GM20431 (cell line): ENCODE results near the gene SMIM36.
"Not testable (repeated sequence)": the region's sequence is repeated elsewhere in the genome, so short reads cannot be mapped to it uniquely, and the experiment has no call there.

Experiments used
- in situ Hi-C: fragments of 300-500 bp; cut with MseI, MboI; formaldehyde crosslinking; loops from one replicate; pipeline ENCODE4 v1.15.0; 2020; ENCODE audit warnings: low sequenced_read_pairs; ENCODE audit not compliant: unreplicated experiment

SMIM36 gene

GRCh38 chr17:55420067-55420775 is 91.0 kb downstream of the SMIM36 start:
- in situ Hi-C loops, result no loop called here

DNA sequence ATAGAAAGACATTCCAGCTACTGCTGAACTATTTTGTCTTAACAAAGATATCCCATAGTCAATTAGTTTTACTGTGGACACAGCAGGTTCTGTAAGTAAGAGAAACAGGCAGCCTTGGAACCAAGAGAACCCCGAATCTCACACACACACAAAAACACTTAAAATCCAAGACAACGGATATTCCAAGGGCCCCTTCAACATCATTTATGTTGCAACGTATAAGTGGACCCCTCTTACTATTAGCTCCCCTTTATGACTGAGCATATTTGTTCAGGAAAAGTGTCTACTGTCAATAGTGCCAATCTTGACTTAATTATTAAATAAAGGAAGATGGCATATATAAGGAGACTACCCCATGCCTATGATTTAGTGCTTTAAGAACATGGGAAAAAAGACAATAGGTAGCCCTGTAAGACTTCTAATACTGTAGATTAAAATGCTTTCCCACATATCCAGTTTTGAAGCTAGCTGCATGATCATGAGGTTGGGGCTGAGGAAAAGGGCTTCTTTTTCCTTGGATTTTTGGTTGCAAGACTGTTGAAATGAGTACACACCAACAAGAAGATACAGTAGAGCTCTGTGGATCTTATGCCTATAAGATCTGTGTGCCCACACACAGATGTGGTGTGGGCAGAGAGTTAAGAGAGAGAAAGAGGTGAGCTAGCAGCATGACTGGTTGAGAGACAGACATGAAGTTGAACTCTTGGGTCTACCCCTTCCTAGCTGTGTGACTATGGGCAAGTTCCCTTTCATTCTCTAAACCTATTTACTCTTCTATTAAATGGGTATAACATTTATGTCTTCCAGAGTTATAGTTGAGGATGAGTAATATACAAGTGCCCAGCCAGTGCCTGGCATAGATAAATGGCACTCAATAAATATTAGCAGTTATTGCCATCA is 92.6 kb downstream of the SMIM36 start:
- in situ Hi-C loops, result no loop called here

GRCh38 chr17:55417411-55418268 is 93.6 kb downstream of the SMIM36 start:
- in situ Hi-C loops, result no loop called here

DNA sequence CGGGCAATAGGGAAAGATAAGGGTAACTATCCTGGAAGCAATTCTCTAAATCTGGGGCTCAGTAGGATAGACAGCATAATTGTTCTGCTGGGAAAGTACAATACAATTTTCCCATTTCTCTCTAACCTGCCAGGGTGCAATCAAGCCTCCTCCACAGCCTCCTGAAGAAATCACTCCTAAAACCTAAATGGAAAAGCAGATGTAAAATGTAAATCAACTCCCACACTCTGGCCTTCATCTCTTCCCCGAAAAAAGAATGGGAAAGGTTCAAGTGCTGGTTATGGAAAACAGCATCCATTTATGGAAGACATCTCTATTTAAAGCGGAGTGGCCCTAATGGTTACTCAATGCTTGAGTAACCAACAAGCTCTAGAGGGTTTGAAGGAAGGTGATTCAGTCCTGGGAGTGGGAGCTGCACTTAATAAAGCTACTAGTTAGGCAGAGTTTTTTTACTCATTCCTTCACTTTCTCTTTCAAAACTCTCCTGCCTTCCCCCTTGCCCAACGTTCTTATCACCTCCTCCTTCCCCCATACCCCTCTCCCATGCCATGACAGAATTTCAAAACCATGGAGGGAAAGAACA is 94.7 kb downstream of the SMIM36 start:
- in situ Hi-C loops, result no loop called here

- in situ Hi-C loops, result no loop called here
These were observed 95.3 kb downstream of the SMIM36 start for GRCh38 chr17:55416000-55416399.

- in situ Hi-C loops, result no loop called here
These were observed 96.3 kb downstream of the SMIM36 start for GRCh38 chr17:55414983-55415382.

DNA sequence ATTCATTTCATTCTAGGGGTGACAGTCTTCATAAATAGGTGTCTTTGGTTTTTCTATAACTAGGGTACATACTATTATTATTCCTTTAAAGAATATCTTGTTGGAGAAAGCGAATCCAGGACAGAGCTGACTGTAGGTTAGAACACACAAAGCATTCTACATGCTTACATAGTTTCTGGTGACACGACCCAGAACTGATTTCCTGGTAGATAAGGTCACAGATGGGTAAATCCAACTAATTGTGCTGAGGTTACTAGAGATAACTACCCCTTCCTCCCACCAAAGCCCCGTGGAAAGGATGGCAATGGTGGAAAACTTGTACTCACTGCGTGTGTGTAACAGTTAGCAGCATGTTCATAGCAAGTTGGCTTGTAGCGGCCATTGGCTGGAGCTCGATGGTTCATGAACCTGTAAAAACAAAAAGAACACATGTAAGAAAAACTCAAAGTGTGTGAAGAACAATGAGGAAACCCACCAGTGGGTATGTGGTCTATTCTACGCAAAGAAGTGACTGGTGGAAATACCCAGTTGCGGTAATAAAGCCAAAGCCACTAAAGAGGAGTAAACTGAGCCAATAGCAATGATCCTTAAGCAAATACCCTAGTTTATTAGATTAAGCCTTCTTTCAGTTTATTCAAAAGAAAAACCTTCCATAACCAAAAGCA is 97.3 kb downstream of the SMIM36 start:
- in situ Hi-C loops, result no loop called here

GRCh38 chr17:55411463-55411855 is 99.8 kb downstream of the SMIM36 start:
- in situ Hi-C loops, result no loop called here

GRCh38 chr17:55410722-55411462 is 100.4 kb downstream of the SMIM36 start:
- in situ Hi-C loops, result no loop called here

DNA sequence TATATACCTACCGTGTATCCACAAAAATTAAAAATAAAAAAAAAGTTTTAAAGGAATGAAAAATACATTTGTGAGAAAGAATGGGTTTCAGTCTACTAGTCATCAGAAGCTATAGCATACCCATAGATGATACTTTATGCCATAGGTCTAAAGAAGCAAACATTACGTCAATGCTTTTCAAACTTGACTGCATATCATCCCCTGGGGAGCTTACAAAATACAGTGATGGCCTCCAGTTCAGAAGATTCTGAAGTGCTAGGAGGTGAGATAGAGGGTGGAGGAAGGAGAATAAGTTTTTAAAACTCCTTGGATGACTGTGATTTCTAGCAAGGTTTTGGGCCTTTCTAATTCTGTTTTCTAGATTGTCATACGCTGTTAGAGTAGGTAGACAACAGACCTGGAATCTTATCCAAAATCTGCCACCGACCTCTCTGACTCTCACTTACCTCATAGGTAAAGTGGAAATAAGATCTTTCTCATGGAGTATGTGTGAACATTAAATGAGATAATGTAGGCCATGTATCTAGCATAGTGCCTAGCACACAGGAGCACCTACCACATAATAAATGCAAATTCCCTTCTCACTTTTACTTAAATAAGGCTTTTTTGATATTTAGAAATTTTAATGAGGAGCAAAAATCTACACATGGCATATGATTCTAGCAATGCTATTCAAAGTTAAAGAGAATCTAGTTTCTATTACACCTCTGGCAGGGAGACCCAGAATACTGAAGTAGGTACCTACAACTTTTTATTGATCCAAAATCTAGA is 102.0 kb downstream of the SMIM36 start:
- in situ Hi-C loops, result no loop called here

DNA sequence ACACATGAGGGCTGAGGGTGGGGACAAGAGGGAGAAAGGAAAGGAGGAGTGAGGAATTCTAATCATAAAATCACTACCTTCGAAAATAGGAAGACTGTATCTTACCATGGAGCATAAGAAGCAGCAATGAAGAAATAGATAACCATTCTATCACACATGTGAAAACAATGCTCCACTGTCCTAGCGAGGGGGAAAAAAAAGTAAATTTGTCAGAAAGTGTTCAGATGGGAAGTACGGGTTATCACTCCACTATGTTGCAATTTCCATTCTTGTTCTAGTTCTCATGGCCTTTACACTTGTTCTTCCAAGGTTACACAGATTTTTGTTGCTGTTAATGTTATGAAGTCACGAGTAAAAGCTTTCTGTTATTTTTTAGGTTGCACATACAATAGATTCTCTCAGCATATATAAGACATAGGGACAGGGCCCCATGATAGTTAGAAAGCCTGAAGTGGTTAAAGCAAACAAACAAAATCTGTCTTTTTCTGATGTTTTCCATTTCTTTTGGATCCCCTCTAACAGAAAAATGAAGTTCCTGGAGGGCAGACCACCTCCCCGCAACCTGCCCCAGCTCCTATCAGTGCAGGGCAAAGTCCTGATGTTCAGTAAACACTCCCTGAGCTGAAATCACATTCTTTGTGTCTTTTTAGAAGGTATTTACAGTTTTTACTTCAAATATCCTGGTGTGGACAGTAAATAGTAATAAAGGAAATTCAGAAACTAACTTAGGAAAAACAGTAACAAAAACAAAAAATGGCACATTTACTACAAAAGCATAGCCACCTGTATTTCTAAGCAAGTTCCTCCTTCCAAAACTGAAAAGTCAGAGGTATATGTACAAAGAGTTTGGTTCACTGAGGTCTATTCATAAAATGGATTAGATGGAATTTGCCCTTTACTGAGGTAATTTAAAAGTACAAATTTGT is 103.3 kb downstream of the SMIM36 start:
- in situ Hi-C loops, result no loop called here

DNA sequence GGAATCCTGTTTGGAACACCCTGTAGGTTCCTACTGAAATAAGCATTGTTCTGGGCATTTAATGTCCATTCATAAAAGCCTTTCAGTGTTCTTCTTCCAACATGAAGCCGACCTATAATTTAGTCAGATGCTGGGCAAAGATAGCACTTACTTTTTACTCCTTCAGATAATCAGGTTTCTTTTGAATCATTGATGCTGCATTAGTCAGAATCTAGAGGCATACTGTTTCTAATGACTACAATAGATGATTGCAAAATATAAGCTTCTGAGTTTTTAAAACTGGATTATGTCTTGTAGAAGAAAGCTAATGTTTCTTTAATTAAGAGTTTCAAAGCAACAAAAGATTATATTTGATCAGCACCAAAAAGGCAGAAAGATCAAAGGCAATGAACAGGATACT is 105.7 kb downstream of the SMIM36 start:
- in situ Hi-C loops, result no loop called here

GRCh38 chr17:55404197-55404596 is 107.1 kb downstream of the SMIM36 start:
- in situ Hi-C loops, result not testable (repeated sequence)

- in situ Hi-C loops, result no loop called here
These were observed 108.9 kb downstream of the SMIM36 start for GRCh38 chr17:55402374-55402773.
